NB4 (cell line): ENCODE measurements around the gene OBP2A.

Experiments used
- MAX ChIP-seq: IDR thresholded peaks from 2 replicates; pipeline ENCODE4 v1.6.1; 2011; ENCODE audit warnings: low read depth, low read length
- POLR2A ChIP-seq: IDR thresholded peaks from 2 replicates; pipeline ENCODE4 v1.6.1; 2011; ENCODE audit warnings: mild to moderate bottlenecking; ENCODE audit not compliant: insufficient read length; ENCODE audit errors: extremely low read depth

GRCh38 chr9:135507104-135508035 lies 38.6 kb upstream of the OBP2A start:
- TF ChIP-seq MAX, result no peak
- TF ChIP-seq POLR2A, result no peak
